NCI-H748 treated with DMSO at 0.1 percent for 48 hours (cell line): ENCODE data around the gene ATP8B4.

Experiments used
- DNase-seq: peaks from one replicate; lab custom pipeline; 2025; lab: John Stamatoyannopoulos, UW

The ATP8B4 gene

GRCh38 chr15:49813625-49814024, 305.4 kb downstream of the ATP8B4 start:
- DNase-seq, result no peak

GRCh38 chr15:49810720-49811119, 308.3 kb downstream of the ATP8B4 start:
- DNase-seq, result no peak

GRCh38 chr15:49809894-49810609, 309.0 kb downstream of the ATP8B4 start:
- DNase-seq, result no peak

GRCh38 chr15:49808341-49808740, 310.7 kb downstream of the ATP8B4 start:
- DNase-seq, result no peak
